ENCODE data around the gene AP4B1.
A peak's percentile ranks its signal among the peaks of the same experiment; 100 is the strongest.

AP4B1 gene

GRCh38 chr1:113905435-113905861 lies 849 bp upstream of the AP4B1 start (continued):
- TF ChIP-seq KLF17 (tag by site-specific recombination; IDR thresholded peaks at IDR 0.05) (peak; percentile 14), ZFP69B (tag by site-specific recombination; IDR thresholded peaks at IDR 0.05) (0 out of 2 replicates have a peak, but pooled peaks have one; percentile 28), MEIS1 (CRISPR knock-in tag; IDR thresholded peaks at IDR 0.05; ENCODE audit: borderline replicate concordance) (no peak), YY1 (tag by site-specific recombination; IDR thresholded peaks at IDR 0.05) (peak; percentile 2; the same call in 1 of the 2 replicates), EGR2 (tag by site-specific recombination; IDR thresholded peaks at IDR 0.05; ENCODE audit: low read depth) (no peak; the same call in 1 of the 2 replicates), ZSCAN23 (tag by site-specific recombination; IDR thresholded peaks at IDR 0.05) (no peak), ZNF423 (tag by site-specific recombination; IDR thresholded peaks at IDR 0.05) (0 out of 2 replicates have a peak, but pooled peaks have one; percentile 60), FEZF1 (tag by site-specific recombination; IDR thresholded peaks at IDR 0.05) (0 out of 2 replicates have a peak, but pooled peaks have one; percentile 18), ZNF623 (tag by site-specific recombination; IDR thresholded peaks at IDR 0.05) (no peak), KLF9 (tag by site-specific recombination; IDR thresholded peaks at IDR 0.05; ENCODE audit: low read depth) (peak; percentile 34; the same call in 1 of the 2 replicates), ZBTB20 (tag by site-specific recombination; IDR thresholded peaks at IDR 0.05) (peak; percentile 72), ZNF624 (tag by site-specific recombination; IDR thresholded peaks at IDR 0.05) (no peak), HIC1 (tag by site-specific recombination; IDR thresholded peaks at IDR 0.05) (no peak), GLI4 (tag by site-specific recombination; IDR thresholded peaks at IDR 0.05) (no peak; the same call in 1 of the 2 replicates), ZNF596 (tag by site-specific recombination; IDR thresholded peaks at IDR 0.05) (no peak), KLF8 (tag by site-specific recombination; IDR thresholded peaks at IDR 0.05) (no peak)
- TF ChIP-seq, protein P1, sequence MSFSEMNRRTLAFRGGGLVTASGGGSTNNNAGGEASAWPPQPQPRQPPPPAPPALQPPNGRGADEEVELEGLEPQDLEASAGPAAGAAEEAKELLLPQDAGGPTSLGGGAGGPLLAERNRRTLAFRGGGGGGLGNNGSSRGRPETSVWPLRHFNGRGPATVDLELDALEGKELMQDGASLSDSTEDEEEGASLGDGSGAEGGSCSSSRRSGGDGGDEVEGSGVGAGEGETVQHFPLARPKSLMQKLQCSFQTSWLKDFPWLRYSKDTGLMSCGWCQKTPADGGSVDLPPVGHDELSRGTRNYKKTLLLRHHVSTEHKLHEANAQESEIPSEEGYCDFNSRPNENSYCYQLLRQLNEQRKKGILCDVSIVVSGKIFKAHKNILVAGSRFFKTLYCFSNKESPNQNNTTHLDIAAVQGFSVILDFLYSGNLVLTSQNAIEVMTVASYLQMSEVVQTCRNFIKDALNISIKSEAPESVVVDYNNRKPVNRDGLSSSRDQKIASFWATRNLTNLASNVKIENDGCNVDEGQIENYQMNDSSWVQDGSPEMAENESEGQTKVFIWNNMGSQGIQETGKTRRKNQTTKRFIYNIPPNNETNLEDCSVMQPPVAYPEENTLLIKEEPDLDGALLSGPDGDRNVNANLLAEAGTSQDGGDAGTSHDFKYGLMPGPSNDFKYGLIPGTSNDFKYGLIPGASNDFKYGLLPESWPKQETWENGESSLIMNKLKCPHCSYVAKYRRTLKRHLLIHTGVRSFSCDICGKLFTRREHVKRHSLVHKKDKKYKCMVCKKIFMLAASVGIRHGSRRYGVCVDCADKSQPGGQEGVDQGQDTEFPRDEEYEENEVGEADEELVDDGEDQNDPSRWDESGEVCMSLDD (tag by site-specific recombination; IDR thresholded peaks at IDR 0.05): peak; percentile 64; the same call in 1 of the 2 replicates

DNA sequence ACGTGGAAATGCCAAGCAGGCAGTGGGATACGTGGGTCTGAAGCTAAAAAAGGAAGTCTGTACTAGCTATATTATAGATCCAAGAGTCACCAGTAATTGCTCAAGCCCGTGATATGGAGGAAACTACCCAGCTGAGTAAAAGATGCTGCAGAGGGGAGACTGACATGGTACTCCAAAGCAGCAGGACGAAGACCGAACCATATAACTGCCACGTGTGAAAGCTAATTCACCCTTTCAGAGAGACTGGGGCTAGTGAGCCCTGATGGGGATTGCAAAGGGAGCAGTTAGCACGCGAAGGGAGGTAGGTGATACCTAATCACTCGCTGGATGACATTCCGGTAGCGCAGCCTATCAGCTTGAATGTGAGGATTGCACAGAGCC lies 316 bp downstream of the AP4B1 start:
- CTCF ChIA-PET: interaction anchor here (0.5 to 2.1 kb wide), 9 partner anchors 9 to 446 kb away, joined by 3 to 17 read pairs (median 3); partner anchors contain the start of gene HIPK1
- H3K27ac ChIP-seq (ENCODE audit: extremely low read depth, low read depth, low read length): peak overlapping the region; percentile 47
- no peaks in the 10 kb centered on the region for H3K9me3 ChIP-seq (ENCODE audit: control insufficient read depth, insufficient read depth, low read depth, low read length)
- POLR2A ChIA-PET: interaction anchor here (0.7 to 4.9 kb wide), 8 partner anchors 11 to 146 kb away, joined by 3 to 84 read pairs (median 4); partner anchors contain the start of genes HIPK1 and RSBN1
- peaks cover 9 to 64% of the 10 kb centered on the region in 2 experiments for H3K36me3 ChIP-seq (ENCODE audit: control insufficient read depth in 2 of 2, insufficient read depth in 1 of 2, low read length in 2 of 2)
- H3K4me3 ChIP-seq (ENCODE audit: low read depth, low read length): peak overlapping the region; percentile 69
- H3K4me1 ChIP-seq (ENCODE audit: control insufficient read depth, insufficient read depth, low read length): no peaks in the 10 kb centered on the region
- TF ChIP-seq CTCF (tag by site-specific recombination; IDR thresholded peaks at IDR 0.05): no peak
- no peak for TF ChIP-seq AEBP2 (tag by site-specific recombination; IDR thresholded peaks at IDR 0.05; ENCODE audit: borderline replicate concordance)
- peak; percentile 76; the same call in 1 of the 2 replicates for TF ChIP-seq MZF1 (tag by site-specific recombination; IDR thresholded peaks at IDR 0.05; ENCODE audit: borderline replicate concordance)
- no peak for TF ChIP-seq ZNF174 (tag by site-specific recombination; IDR thresholded peaks at IDR 0.05)
- TF ChIP-seq, protein P2, sequence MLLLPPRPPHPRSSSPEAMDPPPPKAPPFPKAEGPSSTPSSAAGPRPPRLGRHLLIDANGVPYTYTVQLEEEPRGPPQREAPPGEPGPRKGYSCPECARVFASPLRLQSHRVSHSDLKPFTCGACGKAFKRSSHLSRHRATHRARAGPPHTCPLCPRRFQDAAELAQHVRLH (tag by site-specific recombination; IDR thresholded peaks at IDR 0.05): 0 out of 2 replicates have a peak, but pooled peaks have one; percentile 39
- peak; percentile 7; the same call in 1 of the 2 replicates for TF ChIP-seq PRDM10 (tag by site-specific recombination; IDR thresholded peaks at IDR 0.05)
